ENCODE results near the gene SAMM50.

GRCh38 chr22:43995798-43996169 is 40.5 kb downstream of the SAMM50 start:
- no peak for TF ChIP-seq CTCF (IDR thresholded peaks at IDR 0.05)
- no peak for TF ChIP-seq POLR2A (IDR thresholded peaks at IDR 0.05)
- no peak for TF ChIP-seq POLR2AphosphoS5 (IDR thresholded peaks at IDR 0.05; ENCODE audit: insufficient read depth in 1 of 2, low read depth in 1 of 2)
